Brain microvascular endothelial cell (primary cell): ENCODE measurements around the gene CSF1.

Experiments used
- DNase-seq: peaks from one replicate; pipeline ENCODE4 v3.0.0-alpha.2; 2020
- H3K27ac ChIP-seq: fragments of 250-450 bp; sonication (Bioruptor Pico); 2 replicates; pipeline ENCODE4 v1.5.1; 2020; ENCODE audit warnings: mild to moderate bottlenecking, moderate library complexity
- H3K27me3 ChIP-seq: fragments of 250-450 bp; sonication (Bioruptor Pico); replicated peaks from 2 replicates; pipeline ENCODE4 v1.5.1; 2020; ENCODE audit warnings: mild to moderate bottlenecking
- H3K36me3 ChIP-seq: fragments of 250-450 bp; sonication (Bioruptor Pico); replicated peaks from 2 replicates; pipeline ENCODE4 v1.5.1; 2020; ENCODE audit warnings: mild to moderate bottlenecking
- H3K4me3 ChIP-seq: 2 replicates; pipeline ENCODE4 v1.5.1; 2011; ENCODE audit warnings: low read depth, mild to moderate bottlenecking, control low read depth, low read length, moderate library complexity
- in situ Hi-C: cut with HindIII; loops from 2 replicates; pipeline ENCODE4 v1.10.0; 2017; ENCODE audit warnings: low sequenced_read_pairs, low pct_ligation_motif_present
- TF ChIP-seq, protein P1 (sequence below): IDR thresholded peaks from 2 replicates; pipeline ENCODE4 v1.5.1; 2011; ENCODE audit warnings: low read depth, mild to moderate bottlenecking, moderate library complexity, low read length, control low read depth, inconsistent platforms; ENCODE audit errors: missing control alignments

The CSF1 gene

GRCh38 chr1:109912873-109913272, 2.2 kb downstream of the CSF1 start:
- no peaks in the 10 kb centered on the region for H3K27me3 ChIP-seq
- in situ Hi-C loops = no loop called here
- H3K4me3 ChIP-seq = peak overlapping the region; percentile 12
- peaks cover 10% of the 10 kb centered on the region for H3K36me3 ChIP-seq
- no peak overlapping the region for H3K27ac ChIP-seq
- TF ChIP-seq, protein P1, sequence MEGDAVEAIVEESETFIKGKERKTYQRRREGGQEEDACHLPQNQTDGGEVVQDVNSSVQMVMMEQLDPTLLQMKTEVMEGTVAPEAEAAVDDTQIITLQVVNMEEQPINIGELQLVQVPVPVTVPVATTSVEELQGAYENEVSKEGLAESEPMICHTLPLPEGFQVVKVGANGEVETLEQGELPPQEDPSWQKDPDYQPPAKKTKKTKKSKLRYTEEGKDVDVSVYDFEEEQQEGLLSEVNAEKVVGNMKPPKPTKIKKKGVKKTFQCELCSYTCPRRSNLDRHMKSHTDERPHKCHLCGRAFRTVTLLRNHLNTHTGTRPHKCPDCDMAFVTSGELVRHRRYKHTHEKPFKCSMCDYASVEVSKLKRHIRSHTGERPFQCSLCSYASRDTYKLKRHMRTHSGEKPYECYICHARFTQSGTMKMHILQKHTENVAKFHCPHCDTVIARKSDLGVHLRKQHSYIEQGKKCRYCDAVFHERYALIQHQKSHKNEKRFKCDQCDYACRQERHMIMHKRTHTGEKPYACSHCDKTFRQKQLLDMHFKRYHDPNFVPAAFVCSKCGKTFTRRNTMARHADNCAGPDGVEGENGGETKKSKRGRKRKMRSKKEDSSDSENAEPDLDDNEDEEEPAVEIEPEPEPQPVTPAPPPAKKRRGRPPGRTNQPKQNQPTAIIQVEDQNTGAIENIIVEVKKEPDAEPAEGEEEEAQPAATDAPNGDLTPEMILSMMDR = no peak
- no peak for DNase-seq

DNA sequence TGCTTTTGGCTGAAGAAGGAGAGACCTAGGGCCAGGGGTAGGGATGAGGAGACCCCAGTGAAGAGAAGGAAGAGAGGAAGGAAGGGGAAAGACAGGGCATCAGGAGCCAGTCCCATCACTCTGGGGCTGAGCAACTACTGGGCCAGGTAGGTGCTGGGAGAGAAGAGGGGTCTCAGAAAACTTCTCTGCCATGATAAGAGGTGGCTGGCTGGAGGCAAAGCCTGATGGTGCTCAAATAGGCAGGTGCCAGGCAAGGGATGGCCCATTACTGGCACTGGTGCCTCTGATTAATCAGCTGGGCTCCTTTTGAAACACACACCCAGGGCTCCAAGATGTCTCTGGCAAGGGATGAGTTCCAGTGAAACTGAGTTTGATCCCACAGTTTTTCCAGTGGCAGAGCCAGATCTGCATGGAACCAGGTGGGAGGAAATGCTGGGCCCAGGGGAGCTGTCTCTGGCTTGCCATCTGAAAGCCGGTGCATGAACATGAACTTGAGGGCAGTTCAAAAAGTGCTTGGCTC, 2.8 kb downstream of the CSF1 start:
- Histone ChIP-seq H3K27ac (no peak overlapping the region), H3K4me3 (no peak overlapping the region)
- in situ Hi-C loops = no loop called here

DNA sequence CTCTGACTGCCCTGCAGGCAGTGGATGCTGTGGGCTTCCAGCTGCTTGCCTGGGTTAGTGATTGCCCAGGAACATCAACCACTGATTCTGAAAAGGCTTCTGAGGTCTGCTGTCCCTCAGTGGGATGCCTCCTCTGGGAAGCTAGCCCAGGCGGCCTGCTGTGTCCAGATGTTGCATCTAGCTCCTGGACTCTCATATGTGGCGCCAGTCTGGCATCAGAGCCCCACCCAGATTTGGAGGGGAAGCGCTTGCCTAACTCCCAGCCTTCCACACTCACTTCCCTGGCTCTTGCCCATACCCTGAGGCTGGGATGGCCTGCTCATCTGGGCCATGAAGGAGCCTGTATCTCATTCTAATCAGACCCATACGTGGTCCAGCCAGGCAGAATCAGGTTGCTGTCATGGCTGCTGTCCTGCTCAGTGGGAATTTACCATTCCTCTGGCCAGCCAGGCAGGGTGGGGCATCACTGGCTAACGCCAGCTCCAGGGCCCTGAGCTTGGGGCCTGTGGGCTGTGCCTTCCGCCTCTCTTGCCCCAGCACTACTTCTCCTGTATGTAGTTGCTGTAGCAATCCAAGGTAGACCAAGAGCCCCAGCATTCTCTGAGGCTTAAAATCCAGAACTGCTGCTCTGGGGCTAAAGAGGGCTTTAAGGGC, 4.1 kb downstream of the CSF1 start:
- Histone ChIP-seq H3K36me3 (peaks cover 25% of the 10 kb centered on the region), H3K27me3 (no peaks in the 10 kb centered on the region), H3K4me3 (no peak overlapping the region), H3K27ac (no peak overlapping the region)
- DNase-seq = no peak
- in situ Hi-C loops = no loop called here
- TF ChIP-seq, protein P1 = no peak

More for the DNA sequence above, 2.8 kb downstream of the CSF1 start:
- TF ChIP-seq, protein P1 = no peak
- peaks cover 15% of the 10 kb centered on the region for H3K36me3 ChIP-seq
- no peaks in the 10 kb centered on the region for H3K27me3 ChIP-seq
- no peak for DNase-seq

- TF ChIP-seq, protein P1 = no peak
- Histone ChIP-seq H3K36me3 (peaks cover 25% of the 10 kb centered on the region), H3K4me3 (no peak overlapping the region), H3K27me3 (no peaks in the 10 kb centered on the region), H3K27ac (no peak overlapping the region)
- in situ Hi-C loops = no loop called here
- DNase-seq = no peak
Observed at GRCh38 chr1:109917051-109917767, 6.6 kb downstream of the CSF1 start.

GRCh38 chr1:109917768-109918606, 7.3 kb downstream of the CSF1 start:
- DNase-seq = no peak
- in situ Hi-C loops = no loop called here
- no peak overlapping the region for H3K4me3 ChIP-seq
- H3K27ac ChIP-seq = no peak overlapping the region
- H3K36me3 ChIP-seq = peaks cover 30% of the 10 kb centered on the region
- TF ChIP-seq, protein P1 = peak; percentile 33
- no peaks in the 10 kb centered on the region for H3K27me3 ChIP-seq
